GM23248 (cell line): ENCODE measurements around the gene TRMT44.
"Not testable (repeated sequence)": the region's sequence is repeated elsewhere in the genome, so short reads cannot be mapped to it uniquely, and the experiment has no call there.

Source experiments
- EZH2 ChIP-seq: fragments of 200-600 bp; sonication (generic); IDR thresholded peaks from 2 replicates; pipeline ENCODE4 v1.6.1; 2018; ENCODE audit warnings: antibody characterized with exemption, mild to moderate bottlenecking; ENCODE audit not compliant: insufficient read depth, poor library complexity, severe bottlenecking
- EZH2phosphoT487 ChIP-seq: fragments of 200-600 bp; sonication (generic); IDR thresholded peaks from 2 replicates; pipeline ENCODE4 v1.6.1; 2018; ENCODE audit warnings: antibody characterized with exemption, moderate library complexity, mild to moderate bottlenecking, low read depth; ENCODE audit not compliant: insufficient read depth

DNA sequence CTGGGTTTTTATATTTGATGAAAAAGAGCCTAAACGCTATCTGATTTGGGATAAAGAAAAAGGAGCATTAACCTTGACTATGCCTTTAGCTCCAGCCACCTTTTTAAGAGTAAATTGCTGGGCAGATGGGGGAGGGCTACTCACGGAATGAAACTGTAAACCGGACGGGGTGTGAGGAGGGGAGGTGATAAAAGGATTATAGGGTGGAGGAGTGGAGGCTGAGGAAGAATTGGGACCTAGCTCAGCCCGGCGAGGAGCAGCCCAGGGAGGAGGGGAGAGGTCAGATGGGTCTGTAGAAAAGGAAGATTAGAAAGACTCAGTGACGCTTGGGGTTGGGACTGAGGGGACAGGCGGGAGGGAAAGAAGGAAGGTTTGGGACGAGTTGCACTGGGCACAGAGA lies 46.1 kb downstream of the TRMT44 start:
- not testable (repeated sequence) for TF ChIP-seq EZH2, EZH2phosphoT487
